ENCODE measurements around the gene CDKAL1.

The CDKAL1 gene

DNA sequence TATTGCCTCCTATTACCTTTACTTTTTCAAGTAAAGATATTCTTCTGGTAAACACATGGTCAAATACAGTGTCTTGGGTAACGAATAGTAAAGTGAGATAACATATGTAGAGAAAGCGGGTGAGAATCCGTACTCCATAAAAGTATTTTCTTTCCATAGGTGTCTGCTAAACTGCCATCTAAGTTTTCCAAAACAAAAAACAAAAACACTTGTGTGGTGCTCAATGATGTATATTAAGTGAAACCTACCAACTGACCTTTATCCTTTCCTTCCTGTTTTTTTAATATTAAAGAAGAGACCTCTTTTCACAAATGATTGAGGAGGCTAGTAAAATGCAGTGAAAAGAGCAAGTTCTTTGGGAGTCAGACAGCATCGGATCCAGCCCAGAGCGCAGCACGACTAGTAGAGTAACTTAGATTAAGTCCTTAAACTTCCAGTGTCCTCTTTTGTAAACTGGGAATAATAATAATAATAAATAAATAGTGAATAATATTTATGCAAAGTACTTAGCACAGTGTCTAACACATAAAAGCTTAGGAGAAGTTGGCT, 437 bp upstream of the CDKAL1 start:
- TF ChIP-seq TCF12 (IDR thresholded peaks at IDR 0.05; ENCODE audit: low read depth) (no peak), CEBPB (IDR thresholded peaks at IDR 0.05) (no peak), RAD21 (IDR thresholded peaks at IDR 0.05; ENCODE audit: low read depth) (no peak), ZBTB7A (IDR thresholded peaks at IDR 0.05; ENCODE audit: low read depth) (no peak), EGR1 (IDR thresholded peaks at IDR 0.05) (no peak), YY1 (IDR thresholded peaks at IDR 0.05; ENCODE audit: low read depth) (no peak), CREB1 (IDR thresholded peaks at IDR 0.05; ENCODE audit: low read depth) (no peak), EP300 (IDR thresholded peaks at IDR 0.05; ENCODE audit: borderline replicate concordance) (no peak), TAF1 (IDR thresholded peaks at IDR 0.05; ENCODE audit: low read depth) (no peak), TEAD4 (IDR thresholded peaks at IDR 0.05) (no peak), FOXM1 (IDR thresholded peaks at IDR 0.05; ENCODE audit: borderline replicate concordance, low read depth) (no peak), NFIC (IDR thresholded peaks at IDR 0.05) (no peak)
- TF ChIP-seq, protein P1, sequence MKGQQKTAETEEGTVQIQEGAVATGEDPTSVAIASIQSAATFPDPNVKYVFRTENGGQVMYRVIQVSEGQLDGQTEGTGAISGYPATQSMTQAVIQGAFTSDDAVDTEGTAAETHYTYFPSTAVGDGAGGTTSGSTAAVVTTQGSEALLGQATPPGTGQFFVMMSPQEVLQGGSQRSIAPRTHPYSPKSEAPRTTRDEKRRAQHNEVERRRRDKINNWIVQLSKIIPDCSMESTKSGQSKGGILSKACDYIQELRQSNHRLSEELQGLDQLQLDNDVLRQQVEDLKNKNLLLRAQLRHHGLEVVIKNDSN (IDR thresholded peaks at IDR 0.05), result no peak
- TF ChIP-seq, protein P2, sequence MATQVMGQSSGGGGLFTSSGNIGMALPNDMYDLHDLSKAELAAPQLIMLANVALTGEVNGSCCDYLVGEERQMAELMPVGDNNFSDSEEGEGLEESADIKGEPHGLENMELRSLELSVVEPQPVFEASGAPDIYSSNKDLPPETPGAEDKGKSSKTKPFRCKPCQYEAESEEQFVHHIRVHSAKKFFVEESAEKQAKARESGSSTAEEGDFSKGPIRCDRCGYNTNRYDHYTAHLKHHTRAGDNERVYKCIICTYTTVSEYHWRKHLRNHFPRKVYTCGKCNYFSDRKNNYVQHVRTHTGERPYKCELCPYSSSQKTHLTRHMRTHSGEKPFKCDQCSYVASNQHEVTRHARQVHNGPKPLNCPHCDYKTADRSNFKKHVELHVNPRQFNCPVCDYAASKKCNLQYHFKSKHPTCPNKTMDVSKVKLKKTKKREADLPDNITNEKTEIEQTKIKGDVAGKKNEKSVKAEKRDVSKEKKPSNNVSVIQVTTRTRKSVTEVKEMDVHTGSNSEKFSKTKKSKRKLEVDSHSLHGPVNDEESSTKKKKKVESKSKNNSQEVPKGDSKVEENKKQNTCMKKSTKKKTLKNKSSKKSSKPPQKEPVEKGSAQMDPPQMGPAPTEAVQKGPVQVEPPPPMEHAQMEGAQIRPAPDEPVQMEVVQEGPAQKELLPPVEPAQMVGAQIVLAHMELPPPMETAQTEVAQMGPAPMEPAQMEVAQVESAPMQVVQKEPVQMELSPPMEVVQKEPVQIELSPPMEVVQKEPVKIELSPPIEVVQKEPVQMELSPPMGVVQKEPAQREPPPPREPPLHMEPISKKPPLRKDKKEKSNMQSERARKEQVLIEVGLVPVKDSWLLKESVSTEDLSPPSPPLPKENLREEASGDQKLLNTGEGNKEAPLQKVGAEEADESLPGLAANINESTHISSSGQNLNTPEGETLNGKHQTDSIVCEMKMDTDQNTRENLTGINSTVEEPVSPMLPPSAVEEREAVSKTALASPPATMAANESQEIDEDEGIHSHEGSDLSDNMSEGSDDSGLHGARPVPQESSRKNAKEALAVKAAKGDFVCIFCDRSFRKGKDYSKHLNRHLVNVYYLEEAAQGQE (IDR thresholded peaks at IDR 0.05; ENCODE audit: low read depth), result no peak

DNA sequence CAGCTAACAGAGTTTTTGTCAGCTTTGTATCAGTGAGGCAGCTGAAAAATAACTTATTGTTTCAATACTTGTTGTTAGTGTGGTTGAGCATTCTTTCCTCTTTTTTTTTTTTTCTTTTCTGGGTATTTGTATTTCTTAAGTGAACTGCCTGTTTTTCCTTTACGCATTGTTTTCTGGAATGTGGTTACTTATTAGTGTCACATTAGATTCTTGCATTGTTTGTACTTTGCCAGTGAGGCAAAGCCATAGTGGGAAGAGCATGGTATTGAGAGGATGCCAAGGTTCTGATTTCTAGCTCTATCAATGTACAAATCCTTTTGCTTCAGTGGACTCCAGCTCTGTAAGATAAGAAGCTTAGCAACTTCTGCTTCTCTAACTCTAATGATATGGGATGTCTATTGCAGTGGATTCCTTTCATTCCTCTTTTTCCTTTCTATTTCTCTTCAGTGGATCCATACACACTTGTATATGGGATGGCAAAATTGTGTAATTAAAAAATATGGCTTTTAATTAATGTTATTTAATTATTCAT, 3.9 kb downstream of the CDKAL1 start:
- no peak for TF ChIP-seq RAD21 (IDR thresholded peaks at IDR 0.05; ENCODE audit: low read depth)
- TF ChIP-seq ZBTB7A (IDR thresholded peaks at IDR 0.05; ENCODE audit: low read depth), result no peak
- no peak for TF ChIP-seq CREB1 (IDR thresholded peaks at IDR 0.05; ENCODE audit: low read depth)
- TF ChIP-seq, protein P3, sequence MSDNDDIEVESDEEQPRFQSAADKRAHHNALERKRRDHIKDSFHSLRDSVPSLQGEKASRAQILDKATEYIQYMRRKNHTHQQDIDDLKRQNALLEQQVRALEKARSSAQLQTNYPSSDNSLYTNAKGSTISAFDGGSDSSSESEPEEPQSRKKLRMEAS (IDR thresholded peaks at IDR 0.05), result no peak
- TF ChIP-seq FOXM1 (IDR thresholded peaks at IDR 0.05; ENCODE audit: borderline replicate concordance, low read depth), result no peak
- TF ChIP-seq TCF12 (IDR thresholded peaks at IDR 0.05; ENCODE audit: low read depth), result no peak
- no peak for TF ChIP-seq EGR1 (IDR thresholded peaks at IDR 0.05)
- TF ChIP-seq NFIC (IDR thresholded peaks at IDR 0.05), result no peak
- TF ChIP-seq EP300 (IDR thresholded peaks at IDR 0.05; ENCODE audit: borderline replicate concordance), result no peak
- no peak for TF ChIP-seq YY1 (IDR thresholded peaks at IDR 0.05; ENCODE audit: low read depth)
- TF ChIP-seq, protein P1 (IDR thresholded peaks at IDR 0.05), result no peak

DNA sequence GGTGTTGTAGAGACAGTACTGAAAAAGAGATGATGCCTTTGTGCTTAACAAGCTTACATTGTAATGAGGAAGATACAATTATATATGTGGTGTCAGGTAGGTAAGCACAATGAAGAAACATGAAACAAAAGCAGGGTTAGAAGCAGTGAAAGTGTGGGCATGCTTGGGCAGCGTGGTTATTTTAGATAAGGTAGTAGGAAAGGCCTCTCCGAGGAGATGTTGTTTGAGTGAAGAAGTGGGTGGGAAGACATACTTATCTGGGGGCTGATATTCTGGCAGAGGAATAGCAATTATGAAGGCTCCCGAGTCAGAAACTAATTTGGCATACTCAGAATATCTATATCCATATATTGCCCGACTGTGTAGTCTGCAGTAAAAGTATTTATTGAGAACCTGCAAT, 4.7 kb downstream of the CDKAL1 start:
- TF ChIP-seq EGR1 (IDR thresholded peaks at IDR 0.05) (no peak), ZBTB7A (IDR thresholded peaks at IDR 0.05; ENCODE audit: low read depth) (no peak), RAD21 (IDR thresholded peaks at IDR 0.05; ENCODE audit: low read depth) (no peak), EP300 (IDR thresholded peaks at IDR 0.05; ENCODE audit: borderline replicate concordance) (no peak), TAF1 (IDR thresholded peaks at IDR 0.05; ENCODE audit: low read depth) (no peak), CREB1 (IDR thresholded peaks at IDR 0.05; ENCODE audit: low read depth) (no peak), YY1 (IDR thresholded peaks at IDR 0.05; ENCODE audit: low read depth) (no peak), NFIC (IDR thresholded peaks at IDR 0.05) (no peak), TEAD4 (IDR thresholded peaks at IDR 0.05) (no peak), TCF12 (IDR thresholded peaks at IDR 0.05; ENCODE audit: low read depth) (no peak)
- TF ChIP-seq, protein P3 (IDR thresholded peaks at IDR 0.05), result no peak
- TF ChIP-seq, protein P2 (IDR thresholded peaks at IDR 0.05; ENCODE audit: low read depth), result no peak

DNA sequence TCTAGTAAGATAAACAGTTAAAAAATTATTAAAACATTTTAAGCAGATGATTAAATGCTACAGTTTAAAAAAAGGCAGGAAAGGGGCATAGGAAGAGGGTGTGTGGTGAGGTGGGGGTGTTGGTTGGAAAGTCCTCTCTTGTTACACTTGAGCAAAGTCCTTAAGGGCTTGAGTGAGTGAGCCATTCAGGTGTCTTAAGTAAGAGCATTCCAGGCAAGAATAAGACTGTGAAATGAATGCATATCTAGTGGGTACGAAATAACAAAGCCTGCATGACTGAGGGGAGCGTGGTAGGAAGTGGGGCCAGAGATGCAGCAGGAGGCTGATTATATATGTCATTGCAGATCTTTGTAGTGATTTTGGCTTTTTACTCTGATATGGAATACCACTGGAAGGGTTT, 5.1 kb downstream of the CDKAL1 start:
- TF ChIP-seq, protein P1 (IDR thresholded peaks at IDR 0.05), result no peak
- TF ChIP-seq, protein P3 (IDR thresholded peaks at IDR 0.05), result no peak
- TF ChIP-seq CREB1 (IDR thresholded peaks at IDR 0.05; ENCODE audit: low read depth), result no peak

DNA sequence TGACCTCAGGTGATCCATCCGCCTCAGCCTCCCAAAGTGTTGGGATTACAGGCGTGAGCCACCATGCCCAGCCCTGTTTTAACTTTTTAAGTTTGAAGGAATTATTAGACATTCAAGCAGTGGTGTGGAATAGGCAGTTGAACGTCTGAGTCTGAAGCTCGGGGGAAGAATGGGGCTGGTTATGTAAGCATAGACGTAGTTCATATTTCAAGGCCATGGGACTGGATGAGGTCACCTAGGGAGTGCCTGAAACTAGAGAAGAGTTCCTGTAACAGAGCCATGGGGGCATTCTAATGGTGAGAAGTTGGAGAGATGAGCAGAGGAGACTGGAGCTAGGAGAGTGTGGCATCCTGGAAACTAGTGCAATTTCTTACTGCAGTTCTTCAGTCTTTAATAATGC, 6.4 kb downstream of the CDKAL1 start:
- TF ChIP-seq TAF1 (IDR thresholded peaks at IDR 0.05; ENCODE audit: low read depth) (no peak), TCF12 (IDR thresholded peaks at IDR 0.05; ENCODE audit: low read depth) (no peak), FOXM1 (IDR thresholded peaks at IDR 0.05; ENCODE audit: borderline replicate concordance, low read depth) (no peak), EGR1 (IDR thresholded peaks at IDR 0.05) (no peak), NFIC (IDR thresholded peaks at IDR 0.05) (no peak), TEAD4 (IDR thresholded peaks at IDR 0.05) (no peak), CEBPB (IDR thresholded peaks at IDR 0.05) (no peak), ZBTB7A (IDR thresholded peaks at IDR 0.05; ENCODE audit: low read depth) (no peak)
- TF ChIP-seq, protein P1 (IDR thresholded peaks at IDR 0.05), result no peak; the same call in 1 of the 2 replicates
- TF ChIP-seq, protein P3 (IDR thresholded peaks at IDR 0.05), result no peak
